Posterior cingulate gyrus (tissue), 11 donors: ENCODE results near the gene NOX4.
"Not testable (repeated sequence)": the region's sequence is repeated elsewhere in the genome, so short reads cannot be mapped to it uniquely, and the experiment has no call there.

Experiments used
- DNase-seq, 10 donors: peaks; one replicate each; pipeline versions ENCODE4 v3.0.0 to v3.0.0-alpha.2; 2020 to 2021; ENCODE audit warnings: mixed read lengths in 3 of 10
- intact Hi-C: fragments of 100-400 bp; cut with DNase I; formaldehyde crosslinking; loops from one replicate; pipeline ENCODE4 v1.15.1; 2023

The NOX4 gene

DNA sequence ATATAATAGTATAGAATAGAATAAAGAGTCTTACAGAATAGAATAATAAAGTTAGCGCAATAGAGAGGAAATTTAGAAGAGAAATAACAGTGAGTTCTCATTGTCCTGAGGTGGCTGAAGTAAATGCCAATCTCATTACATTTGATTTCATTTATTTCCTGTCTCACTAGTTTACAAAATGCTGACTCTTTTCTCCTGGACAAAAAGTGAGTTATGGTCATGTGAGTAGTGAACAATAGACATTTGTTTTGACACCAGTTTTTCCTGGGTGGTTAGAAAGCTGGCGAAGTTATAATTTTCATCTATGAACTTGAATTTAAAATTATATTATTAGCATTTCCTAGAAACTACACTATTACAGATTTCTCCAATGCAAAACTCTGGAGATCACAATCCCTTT is 169.8 kb downstream of the NOX4 start:
- intact Hi-C loops: no loop called here
- DNase-seq: no peak

DNA sequence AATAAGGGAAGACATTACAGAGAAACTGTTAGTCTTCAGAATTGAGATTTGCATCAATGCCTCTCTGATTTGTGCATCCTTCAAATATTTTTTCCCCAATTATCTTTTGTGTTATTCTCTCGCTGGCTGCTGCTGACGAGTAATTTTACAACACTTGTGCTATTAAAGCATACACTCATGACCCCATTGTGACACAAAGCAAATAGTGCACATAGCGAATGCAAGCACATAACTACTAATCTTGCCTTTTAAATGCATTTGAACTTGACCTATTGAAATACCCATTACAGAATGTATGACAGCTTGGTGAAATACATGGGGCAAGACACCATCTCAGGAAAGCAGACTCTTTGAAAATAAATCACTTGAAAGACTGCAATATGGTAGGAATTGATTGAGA is 180.6 kb downstream of the NOX4 start:
- intact Hi-C loops, DNase-seq: not testable (repeated sequence)

DNA sequence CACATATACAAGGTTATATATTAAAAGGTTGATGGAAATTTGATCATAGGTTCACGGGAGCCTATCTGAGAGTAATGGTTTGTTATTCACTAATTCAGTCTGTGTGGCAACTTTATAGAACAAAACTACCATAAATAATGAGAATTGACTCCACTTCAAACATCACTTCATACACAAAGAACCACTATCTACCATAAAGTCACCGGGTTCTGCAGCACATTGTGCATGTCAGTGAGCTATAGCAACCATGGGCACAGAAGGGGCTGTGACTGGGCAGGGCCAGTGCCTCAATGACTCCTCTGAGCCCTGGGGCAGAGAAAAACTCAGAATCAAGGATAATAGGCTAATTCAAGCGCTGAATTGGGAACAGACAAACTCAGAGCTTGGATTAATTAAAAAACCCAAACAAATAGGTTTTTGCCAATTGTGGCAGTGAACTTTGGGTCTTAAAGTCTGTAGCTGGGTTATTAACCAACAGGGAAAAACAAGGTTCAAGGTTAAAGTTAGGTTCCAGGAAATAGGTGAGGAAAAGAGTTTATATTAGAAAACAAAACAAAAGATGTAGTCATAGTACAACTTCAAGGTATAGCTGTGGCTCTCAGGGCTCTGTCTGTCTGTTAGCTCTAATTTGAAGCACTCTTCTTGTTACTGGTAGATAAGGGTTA is 181.7 kb downstream of the NOX4 start:
- DNase-seq, intact Hi-C loops: not testable (repeated sequence)

DNA sequence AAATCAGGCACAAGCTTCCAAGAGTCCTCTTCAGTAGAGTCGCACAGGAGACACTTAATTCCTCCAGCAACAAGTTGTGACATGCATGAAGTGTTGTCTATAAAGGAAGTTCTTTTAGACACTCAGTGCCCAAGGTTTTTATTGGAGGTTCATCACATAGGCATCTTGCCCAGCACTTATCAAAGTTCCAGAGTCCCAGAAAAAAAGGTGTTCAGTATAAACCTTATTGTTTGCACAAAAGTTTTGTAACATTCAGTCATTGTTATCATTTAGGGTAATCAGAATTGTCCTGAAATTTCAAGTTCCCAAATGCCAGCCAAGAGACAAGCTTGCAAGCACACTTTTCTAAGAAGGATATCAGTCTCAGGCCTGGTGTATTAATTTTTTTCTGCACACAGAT is 182.9 kb downstream of the NOX4 start:
- DNase-seq, intact Hi-C loops: not testable (repeated sequence)

GRCh38 chr11:89303029-89303428 is 188.1 kb downstream of the NOX4 start:
- DNase-seq, intact Hi-C loops: not testable (repeated sequence)

DNA sequence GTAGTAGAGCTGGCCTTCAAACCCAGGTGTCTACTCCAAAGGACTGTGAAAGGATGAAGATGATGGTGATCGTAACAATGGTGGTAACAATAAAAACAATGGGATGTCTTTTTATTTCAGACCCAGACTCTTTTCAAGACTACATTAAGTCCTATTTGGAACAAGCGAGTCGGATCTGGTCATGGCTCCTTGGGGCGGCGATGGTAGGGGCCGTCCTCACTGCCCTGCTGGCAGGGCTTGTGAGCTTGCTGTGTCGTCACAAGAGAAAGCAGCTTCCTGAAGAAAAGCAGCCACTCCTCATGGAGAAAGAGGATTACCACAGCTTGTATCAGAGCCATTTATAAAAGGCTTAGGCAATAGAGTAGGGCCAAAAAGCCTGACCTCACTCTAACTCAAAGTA is 196.2 kb downstream of the NOX4 start:
- DNase-seq, intact Hi-C loops: not testable (repeated sequence)

GRCh38 chr11:89293965-89294679 is 197.1 kb downstream of the NOX4 start:
- no peak for DNase-seq
- intact Hi-C loops: no loop called here

- intact Hi-C loops, DNase-seq: not testable (repeated sequence)
Observed at GRCh38 chr11:89288004-89288403, 203.2 kb downstream of the NOX4 start.

DNA sequence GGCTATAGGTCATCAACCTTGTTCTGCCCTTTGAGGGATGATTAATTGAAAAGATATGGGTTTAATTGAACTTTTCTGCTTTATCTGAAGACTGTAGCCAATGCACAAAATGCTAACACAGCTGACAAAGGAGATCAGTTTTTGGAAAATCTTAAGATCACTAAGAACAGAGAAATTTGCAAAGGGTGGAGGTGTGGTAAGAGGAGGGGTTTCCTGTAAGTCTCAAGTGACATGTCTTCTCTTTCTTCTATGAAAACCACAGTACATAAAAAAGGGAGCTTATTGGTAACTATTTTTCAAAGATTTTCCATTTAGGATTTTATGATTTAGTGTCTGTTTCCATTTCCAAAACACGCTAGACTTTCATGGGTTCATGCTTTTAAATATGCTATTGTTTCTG is 204.6 kb downstream of the NOX4 start:
- DNase-seq, intact Hi-C loops: not testable (repeated sequence)

- intact Hi-C loops: not testable (repeated sequence)
Observed at GRCh38 chr11:89281032-89281677, 210.0 kb downstream of the NOX4 start.

DNA sequence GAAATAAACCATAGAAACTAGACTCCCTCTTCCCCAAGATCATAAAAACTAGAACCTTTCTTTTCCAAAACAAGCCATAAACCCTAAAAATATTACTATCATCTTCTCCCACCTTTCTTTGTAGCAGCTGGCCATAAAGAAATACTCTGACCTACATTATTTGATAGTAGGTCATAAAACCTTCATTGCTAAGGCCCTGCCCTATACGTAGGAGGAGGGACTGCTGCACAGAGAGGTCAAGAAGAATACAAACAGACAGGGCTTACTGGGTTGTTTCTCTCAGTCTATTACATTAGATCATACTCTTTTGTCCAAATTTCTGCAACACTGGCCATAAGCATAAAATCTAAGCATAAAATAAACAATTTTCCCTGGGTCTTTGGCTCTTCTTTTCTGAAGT is 212.0 kb downstream of the NOX4 start:
- intact Hi-C loops: no loop called here
- DNase-seq: no peak

More at GRCh38 chr11:89281032-89281677, 210.0 kb downstream of the NOX4 start:
- DNase-seq: not testable (repeated sequence)

DNA sequence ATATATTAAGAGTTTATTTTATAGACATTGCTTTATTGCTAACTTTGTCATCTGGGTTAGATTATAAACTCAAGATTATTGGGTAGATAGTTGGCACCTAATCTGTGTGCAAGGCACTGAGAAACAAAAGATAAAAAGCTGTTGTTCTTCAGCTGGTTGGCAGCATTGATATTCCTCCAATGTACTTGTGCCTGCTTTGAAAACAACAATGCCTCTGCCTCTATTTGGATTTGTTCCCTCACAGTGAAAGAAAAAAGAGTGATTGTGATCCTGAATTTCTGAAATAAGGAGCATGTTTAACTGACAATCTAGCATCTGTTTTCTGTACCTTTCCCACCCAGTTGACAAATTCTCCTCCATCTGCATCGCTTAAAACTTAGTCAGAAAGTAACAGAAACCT is 215.2 kb downstream of the NOX4 start:
- DNase-seq: no peak
- intact Hi-C loops: no loop called here
